Measurements from ENCODE around the gene PRR9. TPM values are rescaled to one million over a fixed set of nuclear protein-coding genes. Genes with fewer than 3 reads are reported as not detected.
"Not testable (repeated sequence)": the region's sequence is repeated elsewhere in the genome, so short reads cannot be mapped to it uniquely, and the experiment has no call there.

The PRR9 gene, protein sequence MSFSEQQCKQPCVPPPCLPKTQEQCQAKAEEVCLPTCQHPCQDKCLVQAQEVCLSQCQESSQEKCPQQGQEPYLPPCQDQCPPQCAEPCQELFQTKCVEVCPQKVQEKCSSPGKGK
- not detected in 2 replicates for total RNA-seq (2014; rRNA removed; shearing (Covaris generic))

DNA sequence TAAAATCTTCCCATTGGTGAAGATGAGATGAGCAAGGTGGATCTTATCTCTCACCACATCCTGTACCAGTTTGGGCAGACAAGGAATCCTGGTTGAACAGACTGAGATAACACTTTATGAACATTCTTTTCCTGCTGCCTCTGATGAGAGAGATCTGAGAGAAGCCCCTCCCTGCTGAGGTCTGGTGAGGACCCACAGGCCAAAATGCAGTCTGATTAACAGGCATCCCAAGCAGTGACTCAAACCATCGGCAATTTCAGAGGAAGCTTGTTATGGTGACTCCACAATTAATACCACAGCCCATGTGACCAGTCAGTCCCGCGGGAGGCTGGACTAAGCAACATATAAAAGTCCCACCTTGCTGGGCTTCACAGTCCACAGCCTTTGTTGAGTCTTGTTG is at the start of gene PRR9:
TSS of gene PRR9 (plus strand) at position 373 of the 400 bp plus-strand sequence. CDS start 561 bp downstream, outside the sequence.
- peak; percentile 5 for DNase-seq (ENCODE audit: low read depth)

DNA sequence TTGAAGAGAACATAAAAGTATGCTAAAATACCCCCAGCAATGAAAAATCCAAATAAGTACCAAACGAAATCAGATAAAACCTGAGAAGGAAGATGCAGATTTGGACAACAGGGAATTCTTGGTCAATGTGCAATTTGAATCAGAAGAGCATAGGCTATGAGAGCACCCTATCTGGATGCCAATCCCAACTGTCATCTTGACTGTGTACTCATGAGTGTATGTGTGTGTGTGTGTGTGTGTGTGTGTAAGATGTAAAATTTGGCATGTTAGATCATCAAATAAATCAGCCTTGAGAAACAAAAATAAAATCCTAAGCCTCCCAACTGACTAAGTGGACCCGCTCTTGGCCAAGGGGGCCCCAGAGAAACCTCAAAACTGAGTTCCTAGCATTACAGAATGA is 48.7 kb upstream of the PRR9 start:
- no peak for DNase-seq (ENCODE audit: low read depth)

DNA sequence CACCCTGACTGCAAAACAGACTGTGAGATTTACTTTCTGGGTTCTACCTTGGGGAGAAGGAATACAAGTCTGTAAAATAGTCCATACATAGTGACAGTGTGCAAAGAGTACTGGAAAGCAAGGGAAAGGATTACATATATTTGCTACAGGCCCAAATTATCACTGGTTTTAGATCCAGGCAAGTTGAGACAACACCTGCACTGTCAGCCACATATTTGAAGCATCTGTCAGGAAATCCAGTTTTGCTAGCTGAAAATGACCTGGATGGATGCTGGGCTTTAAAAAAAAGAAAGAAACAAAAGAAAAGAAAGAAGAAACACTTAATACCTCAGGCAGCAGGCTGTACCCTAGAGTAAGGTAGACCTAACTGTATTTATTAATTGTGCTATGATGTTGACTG is 42.8 kb upstream of the PRR9 start:
- DNase-seq (ENCODE audit: low read depth): no peak

DNA sequence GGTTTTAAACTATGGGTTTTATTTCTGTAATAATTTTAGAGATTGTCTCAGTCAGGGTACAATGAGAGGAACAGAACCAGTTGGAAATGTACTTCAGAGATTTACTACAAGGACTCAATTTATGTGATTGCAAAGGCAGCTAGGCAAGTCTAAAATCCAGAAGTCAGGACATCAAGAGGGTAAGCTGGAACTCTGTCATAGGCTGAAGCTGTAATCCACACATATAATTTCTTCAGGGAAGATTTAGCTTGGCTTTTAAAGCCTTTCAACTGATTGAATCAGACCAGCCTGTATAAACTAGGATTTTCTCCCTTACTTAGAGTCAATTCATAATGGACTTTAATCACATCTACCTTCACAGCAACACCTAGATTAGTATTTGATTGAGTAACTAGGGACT is 38.5 kb upstream of the PRR9 start:
- no peak for DNase-seq (ENCODE audit: low read depth)

DNA sequence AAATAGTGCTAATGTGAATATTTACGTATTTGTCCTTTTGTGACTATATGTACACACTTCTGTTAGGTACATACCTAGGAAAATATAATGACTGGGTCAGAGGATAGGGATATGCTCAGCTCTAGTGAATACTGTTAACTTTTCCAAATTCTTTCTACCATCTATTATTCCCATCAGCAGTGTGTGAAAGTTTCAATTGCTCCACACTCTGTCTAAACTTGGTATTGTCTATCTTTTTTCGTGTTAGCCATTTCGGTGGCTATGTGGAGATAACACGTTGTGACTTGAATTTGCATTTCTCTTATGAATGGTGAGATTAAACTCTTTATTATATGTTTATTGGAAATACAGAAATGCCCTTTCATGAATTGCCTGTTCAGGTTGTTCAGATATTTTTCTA is 36.8 kb upstream of the PRR9 start:
- DNase-seq (ENCODE audit: low read depth): no peak

DNA sequence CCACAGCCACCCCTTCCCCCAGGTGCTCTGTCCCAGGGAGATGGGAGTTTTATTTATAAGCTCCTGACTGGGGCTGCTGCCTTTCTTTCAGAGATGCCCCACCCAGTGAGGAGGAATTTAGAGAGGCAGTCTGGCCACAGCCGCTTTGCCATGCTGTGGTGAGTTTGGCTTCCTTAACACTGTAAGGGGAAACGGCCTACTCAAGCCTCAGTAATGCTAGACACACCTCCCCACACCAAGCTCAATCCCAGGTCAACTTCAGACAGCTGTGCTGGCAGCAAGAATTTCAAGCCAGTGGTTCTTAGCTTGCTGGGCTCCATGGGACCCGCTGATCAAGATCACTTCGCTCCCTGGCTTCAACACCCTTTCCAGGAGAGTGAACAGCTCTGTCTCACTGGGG is 29.1 kb upstream of the PRR9 start:
- not testable (repeated sequence) for DNase-seq (ENCODE audit: low read depth)

DNA sequence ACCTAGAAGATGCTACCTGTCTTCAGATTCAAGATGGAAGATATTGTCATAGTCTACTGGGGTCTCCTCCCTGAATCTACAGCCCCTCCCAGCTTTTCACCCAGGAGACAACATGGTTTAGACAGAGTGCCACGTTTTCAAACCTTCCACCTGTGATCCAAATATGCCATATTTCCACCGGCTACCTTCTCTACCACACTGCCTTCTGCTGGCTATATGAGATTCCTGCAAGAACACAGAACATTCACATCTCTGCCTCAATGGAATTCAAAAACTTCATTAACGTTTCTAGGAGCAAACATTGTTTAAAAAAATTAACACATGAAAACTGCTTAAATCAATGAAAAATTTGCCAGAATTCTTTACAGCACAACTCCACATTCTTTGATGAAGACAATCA is 27.0 kb upstream of the PRR9 start:
- DNase-seq (ENCODE audit: low read depth): no peak

DNA sequence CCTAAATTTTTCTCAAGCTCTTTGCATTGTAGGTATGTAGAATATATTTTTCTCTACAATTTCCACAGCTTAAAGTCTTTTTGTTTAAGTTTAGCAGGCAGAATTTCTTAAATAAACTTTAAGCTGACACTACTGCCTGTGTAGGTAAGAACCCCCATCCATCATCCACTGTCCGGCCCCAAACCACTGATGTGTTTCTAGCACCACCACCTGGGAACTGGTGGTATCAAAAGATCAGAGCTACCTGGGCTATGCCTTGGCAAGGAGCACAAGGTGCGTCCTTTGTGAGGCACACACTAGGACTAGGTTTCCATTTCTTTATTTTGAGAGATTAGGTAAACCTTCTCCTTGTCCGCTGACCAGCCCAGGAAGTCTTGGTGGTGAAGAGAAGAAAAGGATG is 24.7 kb upstream of the PRR9 start:
- peak; percentile 5 for DNase-seq (ENCODE audit: low read depth)

DNA sequence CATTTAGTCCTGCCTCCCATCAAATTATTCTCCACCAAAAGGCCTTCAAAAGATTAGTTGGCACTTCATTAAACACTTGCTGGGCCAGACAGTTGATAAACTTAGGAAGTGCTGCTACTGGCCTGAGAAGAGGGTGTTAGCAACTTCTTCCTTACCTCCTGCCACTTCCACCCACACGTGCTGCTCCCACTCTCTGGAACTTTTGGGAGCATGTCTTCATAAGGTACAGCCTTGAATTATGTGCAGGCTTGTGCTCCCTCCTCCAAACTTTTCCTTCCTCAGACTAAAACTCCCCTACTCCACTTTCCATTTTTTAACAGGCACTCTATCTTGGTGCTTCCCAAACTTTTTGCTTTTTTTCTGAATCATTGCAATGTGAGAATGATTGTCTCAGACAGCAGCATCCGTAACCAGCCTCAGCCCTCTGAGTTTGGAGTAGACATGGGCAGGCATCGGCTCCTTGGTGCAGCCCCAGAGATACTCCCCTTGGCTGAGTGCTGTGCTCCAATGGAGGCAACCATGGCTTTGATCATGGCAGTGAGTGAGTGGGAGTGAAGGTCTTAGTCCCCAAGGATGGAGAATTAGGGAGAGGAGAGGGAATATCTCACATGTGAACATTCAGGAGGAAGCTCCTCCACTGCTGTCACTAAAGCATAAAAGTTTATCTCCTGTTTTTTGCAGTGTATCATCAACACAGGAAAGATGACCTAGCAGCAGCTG is 22.9 kb upstream of the PRR9 start:
- no peak for DNase-seq (ENCODE audit: low read depth)

DNA sequence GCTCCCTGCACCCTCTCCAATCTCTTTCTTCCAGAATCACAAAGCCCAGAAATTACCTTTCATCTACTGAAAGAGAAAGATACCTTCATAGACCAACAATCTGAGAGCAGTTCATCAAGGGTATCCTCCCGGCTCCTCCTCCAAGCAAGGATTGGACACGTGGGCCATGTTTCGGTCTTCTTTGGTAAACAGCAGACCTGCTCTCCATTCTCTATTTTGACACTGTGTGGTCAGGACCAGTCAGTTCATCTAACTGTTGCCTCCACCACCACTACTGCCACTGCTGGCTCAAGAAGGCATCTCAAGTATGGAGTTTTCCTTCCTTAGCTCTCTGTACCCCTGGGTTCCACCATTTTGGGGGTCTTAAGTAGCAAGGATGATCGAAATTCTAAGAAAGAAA is 22.2 kb upstream of the PRR9 start:
- DNase-seq (ENCODE audit: low read depth): no peak

DNA sequence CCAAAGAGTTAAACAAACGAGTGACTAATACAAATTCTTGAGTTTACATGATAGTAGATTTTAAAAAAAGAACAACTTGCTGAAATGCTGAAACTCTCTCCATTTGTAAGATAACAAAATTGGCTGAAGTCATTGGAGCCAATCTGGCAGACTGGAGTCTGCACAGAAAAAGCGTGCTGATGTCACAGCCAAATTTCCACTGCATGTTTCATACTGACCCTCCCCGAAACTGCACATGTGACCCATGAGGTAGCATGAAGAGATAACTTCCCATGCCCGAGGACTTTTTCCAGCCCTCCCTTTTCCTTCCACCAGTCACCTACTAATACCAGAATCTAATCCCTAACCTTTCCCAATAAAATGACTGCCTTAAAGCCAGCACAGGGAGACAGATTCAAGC is 15.4 kb upstream of the PRR9 start:
- DNase-seq (ENCODE audit: low read depth): no peak

DNA sequence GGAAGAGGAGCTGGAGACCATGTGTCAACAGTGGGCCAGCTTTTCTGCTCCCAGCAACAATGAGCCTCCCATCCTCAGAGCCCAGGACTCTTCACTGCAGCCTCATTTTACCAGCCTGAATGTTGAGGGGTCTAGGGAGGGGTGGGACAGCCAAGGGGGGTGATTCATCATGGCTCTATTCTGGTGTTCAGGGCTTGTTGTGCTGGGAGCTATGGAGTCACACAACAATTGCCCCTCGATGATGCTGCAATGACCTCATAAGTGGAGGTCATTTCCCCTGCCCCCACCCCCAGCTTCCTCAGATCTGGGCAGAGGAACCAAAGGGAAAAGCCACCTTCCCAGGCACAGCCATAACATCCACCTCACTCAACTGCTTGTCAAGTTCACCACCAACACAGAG is 14.3 kb upstream of the PRR9 start, which contains the start of gene LELP1:
TSS of gene LELP1 (plus strand) at position 301 of the 400 bp plus-strand sequence. CDS start 1,278 bp downstream, outside the sequence.
- DNase-seq (ENCODE audit: low read depth): no peak

DNA sequence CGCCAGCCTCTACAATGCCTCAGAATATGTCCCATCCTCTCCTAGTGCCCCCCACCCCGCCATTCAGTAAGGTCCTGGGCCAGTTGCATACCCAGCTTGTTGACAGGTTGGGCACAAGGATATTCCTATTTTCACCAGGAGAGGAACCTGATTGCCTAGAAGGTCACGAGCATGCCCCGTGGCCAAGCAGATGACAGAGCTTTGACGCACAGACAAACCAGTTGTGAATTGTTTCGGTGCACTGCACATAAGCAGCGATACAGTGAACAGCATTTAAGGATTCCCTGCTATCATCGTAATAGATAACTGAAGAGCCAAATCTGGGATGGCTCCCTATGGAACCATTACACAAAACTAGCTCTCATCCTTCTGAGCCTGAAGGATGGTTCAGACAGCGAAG is 10.8 kb upstream of the PRR9 start:
- DNase-seq (ENCODE audit: low read depth): no peak

DNA sequence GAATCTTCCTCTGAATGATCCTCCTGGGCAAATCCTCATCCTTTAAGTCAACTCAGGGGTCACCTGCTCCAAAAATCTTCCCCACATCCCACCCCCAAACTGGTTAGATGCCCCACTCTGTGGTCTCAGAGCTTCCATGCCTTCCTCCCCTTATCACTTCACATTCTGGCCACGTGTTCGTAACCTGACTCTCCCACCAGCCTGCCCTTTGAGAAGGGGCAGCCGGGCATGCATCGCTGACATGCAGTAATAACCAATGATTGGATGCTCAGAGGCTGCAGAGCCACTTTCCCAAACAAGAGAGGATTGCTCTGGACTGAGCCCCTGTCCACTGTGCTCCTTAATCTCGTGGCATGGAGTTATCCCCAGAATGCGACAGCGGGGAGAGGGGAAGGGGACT is 7.2 kb upstream of the PRR9 start:
- DNase-seq (ENCODE audit: low read depth): no peak

DNA sequence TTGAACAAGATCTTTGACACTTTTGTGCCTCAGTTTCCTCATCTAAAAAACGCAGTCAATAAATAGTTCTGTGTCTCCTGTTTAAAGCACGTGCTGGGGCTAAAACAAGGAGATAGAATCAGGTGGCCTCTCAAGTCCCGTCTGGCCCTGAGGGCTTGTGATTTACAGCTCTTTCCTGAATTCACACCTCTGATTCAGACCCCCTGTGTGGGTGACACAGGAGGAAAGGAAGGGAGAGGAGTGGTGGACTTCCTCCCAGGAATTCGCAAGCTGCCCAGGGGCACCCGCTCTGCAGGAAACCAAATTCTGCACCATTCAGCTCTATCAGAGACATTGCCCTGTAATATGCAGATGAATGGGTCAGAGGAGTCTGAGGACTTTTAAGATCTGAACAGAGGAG is 5.2 kb upstream of the PRR9 start:
- DNase-seq (ENCODE audit: low read depth): no peak

DNA sequence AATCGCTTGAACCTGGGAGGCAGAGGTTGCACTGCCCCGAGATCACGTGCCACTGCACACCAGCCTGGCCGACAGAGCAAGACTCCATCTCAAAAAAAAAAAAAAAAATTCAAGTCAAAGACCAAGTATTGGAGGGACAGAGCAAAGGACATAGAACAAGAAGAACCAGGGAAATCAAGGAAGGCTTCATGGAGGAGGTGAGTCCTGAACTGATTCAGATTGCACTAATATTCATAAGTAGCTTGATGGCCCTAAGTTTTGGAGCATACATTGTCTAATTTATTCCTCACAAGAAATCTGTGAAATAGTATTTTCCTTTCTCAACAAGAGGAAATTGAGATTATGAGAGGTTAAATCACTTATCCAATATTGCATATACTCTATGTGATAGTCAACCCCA is 3.9 kb upstream of the PRR9 start:
- no peak for DNase-seq (ENCODE audit: low read depth)

DNA sequence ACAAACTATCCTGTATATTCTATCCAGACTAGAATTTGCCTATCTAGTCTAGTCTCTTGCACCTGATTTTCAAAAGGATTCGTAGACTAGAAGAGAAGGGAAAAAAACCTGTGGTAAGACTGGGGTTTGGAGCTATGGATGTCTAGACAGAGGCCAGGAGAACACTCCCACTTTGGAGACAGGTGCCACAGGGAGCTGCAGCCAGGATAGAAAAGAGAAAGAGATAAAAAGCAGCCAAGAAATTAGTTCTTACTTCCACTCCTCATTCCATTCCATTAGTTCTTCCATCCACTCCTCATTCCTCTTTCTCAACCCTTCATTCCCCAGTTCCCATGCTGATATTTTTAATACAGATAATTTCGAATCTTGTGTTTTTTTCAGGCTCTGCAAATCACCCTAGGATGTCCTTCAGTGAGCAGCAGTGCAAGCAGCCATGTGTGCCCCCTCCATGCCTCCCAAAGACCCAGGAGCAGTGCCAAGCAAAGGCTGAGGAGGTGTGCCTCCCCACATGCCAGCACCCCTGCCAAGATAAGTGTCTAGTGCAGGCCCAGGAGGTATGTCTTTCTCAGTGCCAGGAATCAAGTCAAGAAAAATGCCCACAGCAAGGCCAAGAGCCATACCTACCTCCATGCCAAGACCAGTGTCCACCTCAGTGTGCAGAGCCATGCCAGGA is 496 bp downstream of the PRR9 start:
- DNase-seq (ENCODE audit: low read depth): no peak

DNA sequence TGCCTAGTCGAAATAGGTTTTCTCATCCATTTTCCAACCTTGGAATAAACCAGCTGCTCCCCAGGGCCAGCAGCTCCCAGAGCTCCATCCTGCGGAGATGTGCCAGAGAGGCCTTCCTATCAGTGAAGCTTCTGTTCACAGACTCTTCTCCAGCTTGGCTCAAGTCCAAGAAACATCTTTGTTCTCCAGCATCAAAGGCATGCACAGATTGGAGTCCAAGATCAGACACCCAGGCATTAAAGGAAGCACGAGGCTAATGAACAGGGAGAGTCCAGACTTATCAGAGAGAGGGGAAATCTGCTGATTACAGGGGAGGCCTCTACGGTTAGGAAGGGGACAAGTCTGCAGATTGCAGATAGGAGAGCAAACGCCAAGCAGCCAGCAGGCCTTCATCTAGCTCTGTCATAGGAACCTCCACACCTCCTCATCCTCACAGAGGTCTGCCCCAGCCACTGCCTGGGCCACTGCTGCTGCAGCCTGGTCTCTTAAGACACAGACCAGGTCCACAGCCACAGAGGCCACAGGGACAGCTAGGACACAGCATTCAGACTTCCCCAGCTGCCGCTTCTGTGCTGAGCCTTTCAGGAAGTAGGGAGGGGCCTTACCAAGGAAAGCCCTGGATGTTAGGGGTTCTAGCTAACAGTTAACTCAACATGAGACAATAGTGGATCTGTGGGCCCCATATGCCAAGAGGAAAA is 3.4 kb downstream of the PRR9 start:
- DNase-seq (ENCODE audit: low read depth): no peak

DNA sequence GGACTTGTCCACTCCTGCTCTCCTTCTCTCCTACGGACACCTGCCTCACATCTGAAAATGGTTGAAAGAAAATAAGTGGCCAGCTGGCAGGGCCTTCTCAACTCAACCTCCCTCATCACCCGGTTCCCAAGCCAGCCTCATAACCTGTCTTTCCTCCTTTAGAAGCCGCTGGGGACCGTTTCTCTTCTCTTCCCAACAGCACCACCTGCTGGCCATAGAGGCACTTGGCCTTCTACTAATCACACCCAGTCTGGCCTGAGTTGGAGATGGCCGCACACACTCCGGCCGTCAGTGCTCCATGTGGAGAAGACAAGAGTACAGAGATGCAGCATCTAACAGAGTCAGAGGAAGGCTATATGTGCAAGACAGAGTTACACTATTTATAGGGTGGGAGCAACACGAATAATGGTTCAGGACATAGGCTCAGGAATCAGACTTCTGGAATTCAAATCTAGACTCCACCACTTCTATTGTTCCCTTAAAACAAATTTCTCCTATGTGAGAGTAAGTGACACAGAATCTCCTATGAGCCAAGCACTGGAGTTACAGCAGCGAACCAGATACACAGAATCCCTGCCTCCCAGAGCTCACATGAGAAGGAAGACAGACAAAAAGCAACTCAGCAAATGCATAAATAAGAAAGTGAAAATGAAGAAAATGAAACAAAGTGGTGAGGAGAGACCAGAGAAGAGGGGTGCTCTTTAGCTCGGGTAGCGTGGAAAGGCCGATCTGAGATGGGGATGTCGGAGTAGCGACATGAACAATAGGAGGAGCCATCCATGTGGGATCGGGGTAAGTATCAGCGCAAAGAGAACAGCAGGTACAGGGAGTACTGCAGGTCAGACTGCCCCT is 5.9 kb downstream of the PRR9 start:
- DNase-seq (ENCODE audit: low read depth): peak; percentile 58

DNA sequence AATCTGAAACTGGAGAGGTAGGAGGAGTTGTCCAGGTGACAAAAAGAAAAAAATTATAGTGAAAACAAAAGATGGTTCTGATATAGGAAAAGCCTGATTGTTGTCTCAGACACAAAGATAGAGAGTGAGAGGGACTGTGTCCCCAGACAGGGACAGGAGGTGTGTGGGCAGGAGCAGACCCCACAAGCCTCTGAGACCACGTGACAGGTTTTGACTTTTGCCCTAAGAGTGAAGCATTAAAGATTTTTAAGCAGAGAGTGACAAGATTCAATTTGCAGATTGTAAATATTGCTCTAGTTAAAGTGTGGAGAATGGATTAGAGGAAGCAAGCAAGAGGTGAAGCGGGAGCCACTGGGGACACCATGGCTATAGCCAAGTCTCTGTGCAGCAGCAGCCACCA is 10.4 kb downstream of the PRR9 start:
- DNase-seq (ENCODE audit: low read depth): no peak

DNA sequence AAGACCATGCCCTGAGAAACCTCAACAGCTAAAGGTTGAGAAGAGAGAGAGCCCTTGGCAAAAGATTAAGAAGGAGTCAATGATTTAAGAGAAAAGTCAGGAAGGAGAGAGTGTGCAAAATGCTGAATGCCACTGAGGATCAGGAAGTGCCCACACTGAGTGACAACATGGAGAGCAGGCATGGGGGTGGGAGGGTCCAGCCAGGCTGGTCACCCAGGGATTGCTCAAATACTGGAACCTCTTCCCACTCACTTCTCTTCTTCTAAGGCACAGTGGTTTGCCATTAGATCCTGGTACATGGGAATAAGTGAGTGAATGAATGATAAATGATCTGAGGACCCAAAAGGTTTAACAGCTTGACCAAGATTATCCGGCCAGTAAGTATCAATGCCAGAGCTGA is 11.1 kb downstream of the PRR9 start:
- DNase-seq (ENCODE audit: low read depth): no peak

Measured in M059J (cell line).